ENCODE measurements around the gene FAM9C. TPM values are rescaled to one million over a fixed set of nuclear protein-coding genes. Genes with fewer than 3 reads are reported as not detected.

FAM9C gene
- total RNA-seq, 1 donor from 2014 or later: 0.16 TPM

- H3K27ac Mint-ChIP-seq (ENCODE audit: unreplicated experiment): peak overlapping the region; percentile 63
Observed at GRCh38 chrX:13082206-13083065, 38.0 kb upstream of the FAM9C start.

GRCh38 chrX:13081395-13082205, 37.2 kb upstream of the FAM9C start:
- Mint-ChIP-seq H3K27ac (ENCODE audit: unreplicated experiment) (peak overlapping the region; percentile 26), H3K36me3 (ENCODE audit: low read depth, unreplicated experiment) (no peaks in the 10 kb centered on the region), H3K9me3 (ENCODE audit: unreplicated experiment) (no peaks in the 10 kb centered on the region), H3K4me1 (ENCODE audit: low read depth, unreplicated experiment) (peaks cover 9% of the 10 kb centered on the region), H3K4me3 (ENCODE audit: unreplicated experiment) (no peak overlapping the region), H3K27me3 (ENCODE audit: low read depth, unreplicated experiment) (no peaks in the 10 kb centered on the region)
- TF ChIP-seq CTCF (IDR thresholded peaks at IDR 0.05; ENCODE audit: insufficient read depth, low read depth, low read length) (no peak), EZH2 (IDR thresholded peaks at IDR 0.05; ENCODE audit: insufficient read depth, low read length) (no peak)
- Histone ChIP-seq H3K36me3 (ENCODE audit: insufficient read depth, low read length) (no peaks in the 10 kb centered on the region), H3K4me1 (ENCODE audit: insufficient read depth, low read length) (peaks cover 2% of the 10 kb centered on the region), H3K79me2 (ENCODE audit: insufficient read depth, low read length) (no peaks in the 10 kb centered on the region), H3K9ac (ENCODE audit: low read length) (no peak overlapping the region), H3K4me2 (ENCODE audit: low read length) (no peak overlapping the region), H3K27ac (ENCODE audit: low read depth, low read length) (no peak overlapping the region), H3K9me3 (ENCODE audit: insufficient read depth, low read depth, low read length) (no peaks in the 10 kb centered on the region), H3K4me3 (ENCODE audit: insufficient read depth, low read depth, low read length) (no peak overlapping the region), H2AFZ (ENCODE audit: low read depth, low read length) (no peak overlapping the region), H4K20me1 (ENCODE audit: insufficient read depth, low read length) (no peaks in the 10 kb centered on the region), H3K27me3 (ENCODE audit: insufficient read depth, low read length) (no peaks in the 10 kb centered on the region)
- no peak for DNase-seq (ENCODE audit: low read depth)
- FAIRE-seq: no peak

More at GRCh38 chrX:13082206-13083065, 38.0 kb upstream of the FAM9C start:
- H3K36me3 ChIP-seq (ENCODE audit: insufficient read depth, low read length): no peaks in the 10 kb centered on the region
- no peaks in the 10 kb centered on the region for H3K9me3 Mint-ChIP-seq (ENCODE audit: unreplicated experiment)
- H3K4me3 Mint-ChIP-seq (ENCODE audit: unreplicated experiment): no peak overlapping the region
- no peaks in the 10 kb centered on the region for H4K20me1 ChIP-seq (ENCODE audit: insufficient read depth, low read length)
- peaks cover 5% of the 10 kb centered on the region for H3K4me1 ChIP-seq (ENCODE audit: insufficient read depth, low read length)
- no peak overlapping the region for H3K9ac ChIP-seq (ENCODE audit: low read length)
- peak; percentile 58 for FAIRE-seq
- TF ChIP-seq EZH2 (IDR thresholded peaks at IDR 0.05; ENCODE audit: insufficient read depth, low read length): no peak
- TF ChIP-seq CTCF (IDR thresholded peaks at IDR 0.05; ENCODE audit: insufficient read depth, low read depth, low read length): no peak
- peaks cover 13% of the 10 kb centered on the region for H3K4me1 Mint-ChIP-seq (ENCODE audit: low read depth, unreplicated experiment)
- no peak overlapping the region for H3K4me2 ChIP-seq (ENCODE audit: low read length)
- H2AFZ ChIP-seq (ENCODE audit: low read depth, low read length): no peak overlapping the region
- no peaks in the 10 kb centered on the region for H3K36me3 Mint-ChIP-seq (ENCODE audit: low read depth, unreplicated experiment)
- H3K27me3 Mint-ChIP-seq (ENCODE audit: low read depth, unreplicated experiment): no peaks in the 10 kb centered on the region
- DNase-seq (ENCODE audit: low read depth): no peak
- no peaks in the 10 kb centered on the region for H3K79me2 ChIP-seq (ENCODE audit: insufficient read depth, low read length)
- H3K27me3 ChIP-seq (ENCODE audit: insufficient read depth, low read length): no peaks in the 10 kb centered on the region
- H3K27ac ChIP-seq (ENCODE audit: low read depth, low read length): no peak overlapping the region
- no peaks in the 10 kb centered on the region for H3K9me3 ChIP-seq (ENCODE audit: insufficient read depth, low read depth, low read length)
- no peak overlapping the region for H3K4me3 ChIP-seq (ENCODE audit: insufficient read depth, low read depth, low read length)

Data from astrocyte (in vitro differentiated cells and primary cell).